GM12878 (cell line): ENCODE data around the gene CLPX. TPM values are rescaled to one million over a fixed set of nuclear protein-coding genes. Genes with fewer than 3 reads are reported as not detected.

Source experiments
- ATAC-seq: fragments of 200-7000 bp; cut with Tn5 transposase; 3 replicates; pipeline ENCODE4 v1.9.1; 2020; ENCODE audit warnings: mild to moderate bottlenecking, moderate library complexity
- BruUV-seq: library from RNA; stranded (reverse); fragments of 400-500 nt; replicated peaks from 2 replicates; lab custom pipeline; 2021; lab: Mats Ljungman, UMichigan
- CTCF ChIA-PET: fragments of 300-600 bp; sonication (Branson Sonifier 250); formaldehyde crosslinking; extraction: SDS; loops from one replicate; lab custom pipeline; 2021; ENCODE audit warnings: inconsistent platforms; lab: Yijun Ruan, JAX
- POLR2A ChIA-PET: fragments of 350-600 bp; formaldehyde crosslinking; extraction: SDS; loops from one replicate; lab custom pipeline; 2021; ENCODE audit warnings: inconsistent platforms; lab: Charles Lee
- RAD21 ChIA-PET: fragments of 300-600 bp; sonication (Branson Sonifier 250); formaldehyde crosslinking; loops from one replicate; lab custom pipeline; 2023; ENCODE audit warnings: antibody characterized with exemption; ENCODE audit not compliant: unreplicated experiment; lab: Charles Lee
- SMC1A ChIA-PET: fragments of 300-600 bp; sonication (Branson Sonifier 250); formaldehyde crosslinking; loops from one replicate; lab custom pipeline; 2023; ENCODE audit not compliant: unreplicated experiment, uncharacterized antibody; lab: Charles Lee
- DNase-seq: peaks from one replicate; pipeline ENCODE4 v3.0.0-alpha.2; 2011; ENCODE audit warnings: low read depth, low spot score
- FAIRE-seq: peaks from 3 replicates; lab custom pipeline; 2011; peaks lifted over from hg19 to GRCh38; lab: Jason Lieb, UNC
- H2AFZ ChIP-seq: 2 replicates; pipeline ENCODE4 v1.6.0; 2011; ENCODE audit warnings: low read depth, low read length, control low read depth; ENCODE audit not compliant: control insufficient read depth
- H3K27ac ChIP-seq: 2 replicates; pipeline ENCODE4 v1.5.1; 2011; ENCODE audit warnings: control low read depth; ENCODE audit not compliant: control insufficient read depth, insufficient read depth
- H3K27me3 ChIP-seq, 2 experiments: replicated peaks in 1 of 2; 2 replicates each; pipeline versions ENCODE4 v1.6.0 to v1.6.1; 2011; ENCODE audit warnings: low read length in 1 of 2; ENCODE audit not compliant: control insufficient read depth in 2 of 2, insufficient read depth in 2 of 2
- H3K36me3 ChIP-seq, 2 experiments: 2 replicates each; pipeline ENCODE4 v1.5.1; 2011; ENCODE audit warnings: low read length in 1 of 2; ENCODE audit not compliant: control insufficient read depth in 2 of 2, insufficient read depth in 2 of 2
- H3K4me1 ChIP-seq: 2 replicates; pipeline ENCODE4 v1.6.1; 2011; ENCODE audit warnings: mild to moderate bottlenecking, low read length, moderate library complexity, mixed read lengths; ENCODE audit not compliant: control insufficient read depth, insufficient read depth
- H3K4me2 ChIP-seq: 2 replicates; pipeline ENCODE4 v1.6.0; 2011; ENCODE audit warnings: control low read depth; ENCODE audit not compliant: control insufficient read depth, insufficient read depth
- H3K4me3 ChIP-seq: fragments of 200-600 bp; sonication (generic); 2 replicates; pipeline ENCODE4 v1.5.1; 2016
- H3K79me2 ChIP-seq: 2 replicates; pipeline ENCODE4 v1.6.0; 2011; ENCODE audit warnings: low read length; ENCODE audit not compliant: control insufficient read depth, insufficient read depth
- H3K9ac ChIP-seq: 2 replicates; pipeline ENCODE4 v1.8.0; 2011; ENCODE audit warnings: low read length, control low read depth, mixed read lengths; ENCODE audit not compliant: control insufficient read depth, insufficient read depth
- H3K9me3 ChIP-seq: replicated peaks from 3 replicates; pipeline ENCODE4 v1.5.1; 2011; ENCODE audit warnings: mild to moderate bottlenecking, low read length; ENCODE audit not compliant: control insufficient read depth, insufficient read depth
- H4K20me1 ChIP-seq: 2 replicates; pipeline ENCODE4 v1.6.0; 2011; ENCODE audit not compliant: control insufficient read depth, insufficient read depth
- CBX3 ChIP-seq: fragments of 200-600 bp; sonication (generic); IDR thresholded peaks from 2 replicates; pipeline ENCODE4 v1.6.1; 2016; ENCODE audit warnings: low read depth, borderline replicate concordance
- CHD2 ChIP-seq: IDR thresholded peaks from 2 replicates; pipeline ENCODE4 v1.6.1; 2011; ENCODE audit warnings: low read depth, low read length, improper control_type of control experiment, borderline replicate concordance
- FOXK2 ChIP-seq: fragments of 450-650 bp; IDR thresholded peaks from 2 replicates; pipeline ENCODE4 v1.6.1; 2017; ENCODE audit warnings: mild to moderate bottlenecking, moderate library complexity
- IRF5 ChIP-seq: fragments of 450-650 bp; IDR thresholded peaks from 2 replicates; pipeline ENCODE4 v1.6.1; 2017; ENCODE audit warnings: borderline replicate concordance
- JUND ChIP-seq: IDR thresholded peaks from 2 replicates; pipeline ENCODE4 v1.6.1; 2012; ENCODE audit warnings: low read depth, mild to moderate bottlenecking, low read length, improper control_type of control experiment, moderate library complexity
- PBX3 ChIP-seq: IDR thresholded peaks from 2 replicates; pipeline ENCODE4 v1.6.1; 2011; ENCODE audit warnings: mild to moderate bottlenecking, low read depth, low read length, moderate library complexity; ENCODE audit not compliant: insufficient replicate concordance
- SPI1 ChIP-seq: IDR thresholded peaks from 2 replicates; pipeline ENCODE4 v1.6.1; 2011; ENCODE audit warnings: low read depth, mild to moderate bottlenecking, low read length, moderate library complexity, borderline replicate concordance; ENCODE audit not compliant: insufficient read depth
- SUZ12 ChIP-seq: fragments of 200-600 bp; sonication (generic); IDR thresholded peaks from one replicate; pipeline ENCODE4 v1.6.1; 2018; ENCODE audit warnings: antibody characterized with exemption, mild to moderate bottlenecking; ENCODE audit not compliant: unreplicated experiment
- TCF12 ChIP-seq: IDR thresholded peaks from 2 replicates; pipeline ENCODE4 v1.6.1; 2011; ENCODE audit warnings: low read depth, mild to moderate bottlenecking, low read length
- ZNF274 ChIP-seq: IDR thresholded peaks from one replicate; pipeline ENCODE4 v1.8.0; 2011; ENCODE audit not compliant: insufficient read length, insufficient read depth
- WGBS: methylation state at CpG from one replicate; pipeline ENCODE4 v1.1.6; 2016; ENCODE audit warnings: low lambda C conversion rate; ENCODE audit not compliant: insufficient replicate concordance, insufficient coverage; ENCODE audit errors: missing lambda C conversion rate; 5-methylcytosine and 5-hydroxymethylcytosine counted together
- in situ Hi-C: fragments of 300-500 bp; cut with MboI; formaldehyde crosslinking; loops from 9 replicates; pipeline ENCODE4 v1.14.3; 2018; ENCODE audit warnings: mixed read lengths
- intact Hi-C: fragments of 100-400 bp; cut with micrococcal nuclease; formaldehyde crosslinking; loops from one replicate; pipeline ENCODE4 v1.14.2; 2022; ENCODE audit not compliant: unreplicated experiment
- polyA plus RNA-seq, 11 experiments: library from polyadenylated mRNA; depleted of rRNA in 4 of 11; unstranded in 6 of 11; stranded (reverse) in 5 of 11; fragments of >200 nt; fragmentation: Nextera tagmentation in 4 of 11; fragmentation: Illumina TruSeq in 1 of 11; extraction: Ambion mirVana in 4 of 11; extraction: Trizol in 1 of 11; gene quantifications; 1 replicate in 1 of 11; 2 replicates in 10 of 11; pipeline versions ENCODE4 v1.2.1 to v1.2.3, GENCODE V29; 2011 to 2016; ENCODE audit warnings: inconsistent platforms in 2 of 11, missing spikeins in 2 of 11, low read depth in 1 of 11
- total RNA-seq, 4 experiments: library from RNA; depleted of rRNA in 3 of 4; stranded (reverse); fragments of >200 nt in 3 of 4; fragmentation: Illumina TruSeq in 1 of 4; extraction: Trizol in 1 of 4; gene quantifications; 2 replicates each; pipeline versions ENCODE4 v1.2.1 to v1.2.3, GENCODE V29; 2013 to 2021
- TF ChIP-seq, protein P1 (sequence below): IDR thresholded peaks from 2 replicates; pipeline ENCODE4 v1.6.1; 2011; ENCODE audit warnings: low read depth, mild to moderate bottlenecking, low read length, moderate library complexity, borderline replicate concordance; ENCODE audit errors: extremely low read depth
- TF ChIP-seq, protein P2 (sequence below): fragments of 450-650 bp; IDR thresholded peaks from 2 replicates; pipeline ENCODE4 v1.6.1; 2016; ENCODE audit warnings: mild to moderate bottlenecking, moderate library complexity, borderline replicate concordance
- TF ChIP-seq, protein P3 (sequence below): fragments of 450-650 bp; conservative IDR thresholded peaks from 2 replicates; pipeline ENCODE4 v1.6.1; 2017; ENCODE audit warnings: mild to moderate bottlenecking, moderate library complexity

The CLPX gene
- total and polyA plus RNA-seq, 10 of the 15 experiments (the other 5 are each of a cell fraction or from before 2014, with no cell fraction given), result 10.1 to 57.4 (median 31.3) TPM

DNA sequence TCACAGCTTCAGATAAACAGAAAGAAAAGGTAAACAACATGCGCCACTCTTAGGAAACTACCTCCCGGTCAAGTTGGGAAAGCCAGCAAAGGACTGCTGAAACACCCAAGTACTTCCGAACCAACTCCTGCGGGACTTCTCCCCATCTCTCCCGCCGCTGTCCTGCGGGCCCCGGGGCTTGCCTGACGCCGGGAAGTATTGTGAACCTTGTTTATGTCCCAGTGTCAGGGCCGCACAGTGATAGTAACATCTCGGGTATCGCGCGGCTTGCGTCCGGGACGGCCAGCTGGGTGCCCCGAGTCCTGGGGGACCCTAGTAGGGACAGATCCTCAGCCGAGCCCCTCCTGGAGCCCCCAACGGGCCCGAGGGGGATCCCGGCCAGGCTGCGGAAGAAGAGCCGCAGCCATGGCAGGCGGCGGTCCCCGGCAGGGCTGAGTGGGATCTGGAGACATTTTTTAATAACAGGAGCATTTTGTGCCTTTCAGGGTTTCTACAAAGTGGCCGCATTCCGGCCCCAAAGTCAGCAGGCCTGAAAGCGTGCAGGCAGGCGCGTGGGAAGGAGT lies 756 bp downstream of the CLPX start:
- SMC1A ChIA-PET, result no interaction called here
- H3K9me3 ChIP-seq, result no peaks in the 10 kb centered on the region
- CTCF ChIA-PET, result interaction anchor here (1.0 to 3.5 kb wide), 3 partner anchors 10 to 115 kb away, joined by 3 to 22 read pairs (median 11); no protein-coding TSS in a partner anchor
- H4K20me1 ChIP-seq, result no peaks in the 10 kb centered on the region
- peak; percentile 64 for ATAC-seq
- H3K9ac ChIP-seq, result peak overlapping the region; percentile 84
- RAD21 ChIA-PET, result interaction anchor here (0.5 to 2.6 kb wide), 3 partner anchors 101 to 642 kb away, joined by 4 to 9 read pairs (median 7); partner anchors contain the start of gene PARP16
- in situ Hi-C loops, result no loop called here
- POLR2A ChIA-PET, result no interaction called here
- H2AFZ ChIP-seq, result peak overlapping the region; percentile 100
- DNase-seq, result no peak
- no peaks in the 10 kb centered on the region for H3K27me3 ChIP-seq
- H3K27ac ChIP-seq, result peak overlapping the region; percentile 89
- H3K4me1 ChIP-seq, result peaks cover 3% of the 10 kb centered on the region; the same call in 1 of the 2 replicates
- peak overlapping the region; percentile 94 for H3K4me3 ChIP-seq
- intact Hi-C loops, result loop anchor here (2.0 to 5.0 kb wide), 2 partner anchors 102 to 132 kb away; partner anchors contain the start of gene PARP16
- FAIRE-seq, result no peak
- peaks cover 49% of the 10 kb centered on the region for H3K79me2 ChIP-seq
- H3K36me3 ChIP-seq, result no peaks in the 10 kb centered on the region
- H3K4me2 ChIP-seq, result peak overlapping the region; percentile 90
- under 1% methylated on average over 33 of the region's 33 CpGs for WGBS
- no TSS peak for BruUV-seq
- TF ChIP-seq CHD2, result peak; percentile 91
- TF ChIP-seq, protein P1, sequence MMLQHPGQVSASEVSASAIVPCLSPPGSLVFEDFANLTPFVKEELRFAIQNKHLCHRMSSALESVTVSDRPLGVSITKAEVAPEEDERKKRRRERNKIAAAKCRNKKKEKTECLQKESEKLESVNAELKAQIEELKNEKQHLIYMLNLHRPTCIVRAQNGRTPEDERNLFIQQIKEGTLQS, result no peak
- TF ChIP-seq JUND, result no peak
- 0 out of 2 replicates have a peak, but pooled peaks have one; percentile 2 for TF ChIP-seq SPI1
- no peak for TF ChIP-seq ZNF274
- 0 out of 2 replicates have a peak, but pooled peaks have one; percentile 11 for TF ChIP-seq TCF12
- no peak for TF ChIP-seq PBX3
- TF ChIP-seq, protein P2, sequence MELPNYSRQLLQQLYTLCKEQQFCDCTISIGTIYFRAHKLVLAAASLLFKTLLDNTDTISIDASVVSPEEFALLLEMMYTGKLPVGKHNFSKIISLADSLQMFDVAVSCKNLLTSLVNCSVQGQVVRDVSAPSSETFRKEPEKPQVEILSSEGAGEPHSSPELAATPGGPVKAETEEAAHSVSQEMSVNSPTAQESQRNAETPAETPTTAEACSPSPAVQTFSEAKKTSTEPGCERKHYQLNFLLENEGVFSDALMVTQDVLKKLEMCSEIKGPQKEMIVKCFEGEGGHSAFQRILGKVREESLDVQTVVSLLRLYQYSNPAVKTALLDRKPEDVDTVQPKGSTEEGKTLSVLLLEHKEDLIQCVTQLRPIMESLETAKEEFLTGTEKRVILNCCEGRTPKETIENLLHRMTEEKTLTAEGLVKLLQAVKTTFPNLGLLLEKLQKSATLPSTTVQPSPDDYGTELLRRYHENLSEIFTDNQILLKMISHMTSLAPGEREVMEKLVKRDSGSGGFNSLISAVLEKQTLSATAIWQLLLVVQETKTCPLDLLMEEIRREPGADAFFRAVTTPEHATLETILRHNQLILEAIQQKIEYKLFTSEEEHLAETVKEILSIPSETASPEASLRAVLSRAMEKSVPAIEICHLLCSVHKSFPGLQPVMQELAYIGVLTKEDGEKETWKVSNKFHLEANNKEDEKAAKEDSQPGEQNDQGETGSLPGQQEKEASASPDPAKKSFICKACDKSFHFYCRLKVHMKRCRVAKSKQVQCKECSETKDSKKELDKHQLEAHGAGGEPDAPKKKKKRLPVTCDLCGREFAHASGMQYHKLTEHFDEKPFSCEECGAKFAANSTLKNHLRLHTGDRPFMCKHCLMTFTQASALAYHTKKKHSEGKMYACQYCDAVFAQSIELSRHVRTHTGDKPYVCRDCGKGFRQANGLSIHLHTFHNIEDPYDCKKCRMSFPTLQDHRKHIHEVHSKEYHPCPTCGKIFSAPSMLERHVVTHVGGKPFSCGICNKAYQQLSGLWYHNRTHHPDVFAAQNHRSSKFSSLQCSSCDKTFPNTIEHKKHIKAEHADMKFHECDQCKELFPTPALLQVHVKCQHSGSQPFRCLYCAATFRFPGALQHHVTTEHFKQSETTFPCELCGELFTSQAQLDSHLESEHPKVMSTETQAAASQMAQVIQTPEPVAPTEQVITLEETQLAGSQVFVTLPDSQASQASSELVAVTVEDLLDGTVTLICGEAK, result no peak
- TF ChIP-seq FOXK2, result no peak; the same call in 1 of the 2 replicates
- no peak for TF ChIP-seq CBX3
- no peak for TF ChIP-seq SUZ12
- TF ChIP-seq, protein P3, sequence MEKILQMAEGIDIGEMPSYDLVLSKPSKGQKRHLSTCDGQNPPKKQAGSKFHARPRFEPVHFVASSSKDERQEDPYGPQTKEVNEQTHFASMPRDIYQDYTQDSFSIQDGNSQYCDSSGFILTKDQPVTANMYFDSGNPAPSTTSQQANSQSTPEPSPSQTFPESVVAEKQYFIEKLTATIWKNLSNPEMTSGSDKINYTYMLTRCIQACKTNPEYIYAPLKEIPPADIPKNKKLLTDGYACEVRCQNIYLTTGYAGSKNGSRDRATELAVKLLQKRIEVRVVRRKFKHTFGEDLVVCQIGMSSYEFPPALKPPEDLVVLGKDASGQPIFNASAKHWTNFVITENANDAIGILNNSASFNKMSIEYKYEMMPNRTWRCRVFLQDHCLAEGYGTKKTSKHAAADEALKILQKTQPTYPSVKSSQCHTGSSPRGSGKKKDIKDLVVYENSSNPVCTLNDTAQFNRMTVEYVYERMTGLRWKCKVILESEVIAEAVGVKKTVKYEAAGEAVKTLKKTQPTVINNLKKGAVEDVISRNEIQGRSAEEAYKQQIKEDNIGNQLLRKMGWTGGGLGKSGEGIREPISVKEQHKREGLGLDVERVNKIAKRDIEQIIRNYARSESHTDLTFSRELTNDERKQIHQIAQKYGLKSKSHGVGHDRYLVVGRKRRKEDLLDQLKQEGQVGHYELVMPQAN, result peak; percentile 76; the same call in 1 of the 2 replicates
- TF ChIP-seq IRF5, result no peak
